ENCODE measurements around the gene TNFRSF8.

DNA sequence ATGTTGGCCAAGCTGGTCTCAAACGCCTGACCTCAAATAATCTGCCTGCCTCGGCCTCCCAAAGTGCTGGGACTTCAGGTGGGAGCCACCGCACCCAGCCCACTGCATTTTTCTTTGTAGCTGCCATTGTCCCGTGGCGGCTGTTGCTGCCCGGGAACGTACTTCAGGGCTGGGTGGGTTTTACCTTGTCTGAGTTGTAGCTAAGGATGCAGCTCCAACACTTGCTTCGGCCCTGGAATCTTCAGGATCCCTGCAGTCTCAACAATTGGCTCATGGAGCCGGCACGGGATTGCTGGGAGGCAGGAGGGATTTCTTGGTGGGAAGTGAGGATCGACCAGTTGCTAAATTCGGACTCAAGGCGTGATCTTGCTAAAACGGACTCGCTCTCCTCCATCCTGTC, 10.7 kb downstream of the TNFRSF8 start:
- TF ChIP-seq EP300 (IDR thresholded peaks at IDR 0.05), result no peak
- TF ChIP-seq, protein P1, sequence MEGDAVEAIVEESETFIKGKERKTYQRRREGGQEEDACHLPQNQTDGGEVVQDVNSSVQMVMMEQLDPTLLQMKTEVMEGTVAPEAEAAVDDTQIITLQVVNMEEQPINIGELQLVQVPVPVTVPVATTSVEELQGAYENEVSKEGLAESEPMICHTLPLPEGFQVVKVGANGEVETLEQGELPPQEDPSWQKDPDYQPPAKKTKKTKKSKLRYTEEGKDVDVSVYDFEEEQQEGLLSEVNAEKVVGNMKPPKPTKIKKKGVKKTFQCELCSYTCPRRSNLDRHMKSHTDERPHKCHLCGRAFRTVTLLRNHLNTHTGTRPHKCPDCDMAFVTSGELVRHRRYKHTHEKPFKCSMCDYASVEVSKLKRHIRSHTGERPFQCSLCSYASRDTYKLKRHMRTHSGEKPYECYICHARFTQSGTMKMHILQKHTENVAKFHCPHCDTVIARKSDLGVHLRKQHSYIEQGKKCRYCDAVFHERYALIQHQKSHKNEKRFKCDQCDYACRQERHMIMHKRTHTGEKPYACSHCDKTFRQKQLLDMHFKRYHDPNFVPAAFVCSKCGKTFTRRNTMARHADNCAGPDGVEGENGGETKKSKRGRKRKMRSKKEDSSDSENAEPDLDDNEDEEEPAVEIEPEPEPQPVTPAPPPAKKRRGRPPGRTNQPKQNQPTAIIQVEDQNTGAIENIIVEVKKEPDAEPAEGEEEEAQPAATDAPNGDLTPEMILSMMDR (IDR thresholded peaks at IDR 0.05), result no peak
- no peak for TF ChIP-seq CHD2 (IDR thresholded peaks at IDR 0.05; ENCODE audit: low read length, partially characterized antibody)
- no peak for TF ChIP-seq HOXB5 (CRISPR knock-in tag; IDR thresholded peaks at IDR 0.05)
- TF ChIP-seq, protein P2, sequence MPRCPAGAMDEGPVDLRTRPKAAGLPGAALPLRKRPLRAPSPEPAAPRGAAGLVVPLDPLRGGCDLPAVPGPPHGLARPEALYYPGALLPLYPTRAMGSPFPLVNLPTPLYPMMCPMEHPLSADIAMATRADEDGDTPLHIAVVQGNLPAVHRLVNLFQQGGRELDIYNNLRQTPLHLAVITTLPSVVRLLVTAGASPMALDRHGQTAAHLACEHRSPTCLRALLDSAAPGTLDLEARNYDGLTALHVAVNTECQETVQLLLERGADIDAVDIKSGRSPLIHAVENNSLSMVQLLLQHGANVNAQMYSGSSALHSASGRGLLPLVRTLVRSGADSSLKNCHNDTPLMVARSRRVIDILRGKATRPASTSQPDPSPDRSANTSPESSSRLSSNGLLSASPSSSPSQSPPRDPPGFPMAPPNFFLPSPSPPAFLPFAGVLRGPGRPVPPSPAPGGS (IDR thresholded peaks at IDR 0.05), result no peak
- no peak for TF ChIP-seq POLR2A (IDR thresholded peaks at IDR 0.05; ENCODE audit: low read length)
- TF ChIP-seq MAZ (IDR thresholded peaks at IDR 0.05; ENCODE audit: borderline replicate concordance, low read depth, low read length), result no peak
- TF ChIP-seq SREBF2 (IDR thresholded peaks at IDR 0.05), result no peak
- no peak for TF ChIP-seq ESRRA (IDR thresholded peaks at IDR 0.05; ENCODE audit: borderline replicate concordance, low read length)

Data from A549 (cell line).